OCI-LY3 (cell line): Measurements from ENCODE around the gene RFX3.

ENCODE experiments used
- CTCF ChIP-seq: fragments of 200-600, 300-600 bp; sonication (generic); IDR thresholded peaks from 2 replicates; pipeline ENCODE4 v1.5.1; 2014; ENCODE audit warnings: antibody characterized with exemption, low read length, low read depth
- EZH2phosphoT487 ChIP-seq: fragments of 200-600 bp; shearing (Covaris generic); IDR thresholded peaks from 2 replicates; pipeline ENCODE4 v1.6.1; 2018; ENCODE audit warnings: antibody characterized with exemption, mixed run types, low read depth

GRCh38 chr9:3528451-3528850 is 2.6 kb upstream of the RFX3 start:
- TF ChIP-seq CTCF (no peak), EZH2phosphoT487 (no peak)
